Esophagus muscularis mucosa (tissue), 4 donors: Measurements from ENCODE around the gene GCLC. TPM values are rescaled to one million over a fixed set of nuclear protein-coding genes. Genes with fewer than 3 reads are reported as not detected.

Source experiments
- DNase-seq: peaks from one replicate; pipeline ENCODE4 v3.0.0-alpha.2; 2017; ENCODE audit errors: extremely low spot score
- H3K27ac ChIP-seq, 4 donors: fragments of 200-600 bp; sonication (generic); replicated peaks in 1 of 4; 1 replicate in 3 of 4; 2 replicates in 1 of 4; pipeline ENCODE4 v1.5.1; 2016 to 2019; ENCODE audit warnings: mild to moderate bottlenecking in 1 of 4
- H3K27me3 ChIP-seq, 4 donors: fragments of 200-600 bp; sonication (generic); one replicate each; pipeline versions ENCODE4 v1.5.1 to v1.6.0; 2016 to 2019
- H3K36me3 ChIP-seq, 4 donors: fragments of 200-600 bp; sonication (generic); one replicate each; pipeline ENCODE4 v1.5.1; 2016 to 2019
- H3K4me1 ChIP-seq, 4 donors: fragments of 200-600 bp; sonication (generic); one replicate each; pipeline ENCODE4 v1.5.1; 2016 to 2019
- H3K4me3 ChIP-seq, 4 donors: fragments of 200-600 bp; sonication (generic); 1 replicate in 2 of 4; 2 replicates in 2 of 4; pipeline ENCODE4 v1.5.1; 2016 to 2019; ENCODE audit warnings: mild to moderate bottlenecking in 4 of 4, moderate library complexity in 1 of 4
- H3K9me3 ChIP-seq, 4 donors: fragments of 200-600 bp; sonication (generic); 1 replicate in 3 of 4; 2 replicates in 1 of 4; pipeline ENCODE4 v1.5.1; 2016 to 2019
- EP300 ChIP-seq: sonication (generic); formaldehyde crosslinking; IDR thresholded peaks from one replicate; pipeline ENCODE4 v1.6.1; 2017; ENCODE audit warnings: antibody characterized with exemption
- POLR2A ChIP-seq: fragments of 450-650 bp; IDR thresholded peaks from one replicate; pipeline ENCODE4 v1.6.1; 2017; ENCODE audit warnings: antibody characterized with exemption, moderate library complexity, mild to moderate bottlenecking, low read depth
- POLR2AphosphoS5 ChIP-seq, 2 donors: sonication (generic); formaldehyde crosslinking; IDR thresholded peaks; one replicate each; pipeline ENCODE4 v1.6.1; 2017; ENCODE audit warnings: antibody characterized with exemption in 2 of 2
- WGBS: methylation state at CpG from one replicate; pipeline ENCODE4 v1.1.5; 2018; 5-methylcytosine and 5-hydroxymethylcytosine counted together
- intact Hi-C: fragments of 100-400 bp; cut with DNase I; formaldehyde crosslinking; loops from one replicate; pipeline ENCODE4 v1.15.1; 2023
- total RNA-seq, 4 donors: library from RNA; depleted of rRNA; stranded (reverse); fragments of >200 nt; gene quantifications; one replicate each; pipeline versions ENCODE4 v1.1.0 to v1.2.1, GENCODE V29; 2016
- TF ChIP-seq, protein P1 (sequence below), 3 experiments: fragments of 200-600 bp in 2 of 3; fragments of 450-650 bp in 1 of 3; sonication (generic) in 2 of 3; IDR thresholded peaks; one replicate each; pipeline ENCODE4 v1.5.1; 2017 to 2019; ENCODE audit warnings: antibody characterized with exemption in 3 of 3, mild to moderate bottlenecking in 2 of 3, moderate library complexity in 1 of 3

Gene GCLC
- total RNA-seq, 4 donors from 2014 or later, result 57.7 to 70.8 (median 64.6) TPM

DNA sequence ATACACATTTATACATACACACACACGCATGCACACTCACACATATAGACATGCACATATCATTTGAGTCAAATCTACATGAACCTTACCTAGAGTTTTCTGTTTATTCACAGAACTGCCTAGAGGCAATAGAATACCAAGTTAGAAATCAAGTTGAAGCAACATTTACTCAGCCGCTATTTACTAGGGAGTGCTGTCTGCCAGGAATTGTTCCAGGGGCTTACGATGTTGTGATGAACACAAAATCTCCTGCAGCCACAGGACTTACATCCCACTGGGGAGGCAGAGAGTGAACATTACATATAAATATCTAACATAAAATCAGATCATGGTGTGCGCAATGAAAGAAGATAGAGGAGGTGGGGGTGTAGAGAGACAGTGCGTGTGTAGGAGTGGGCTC is 80.4 kb downstream of the GCLC start:
- Histone ChIP-seq H3K36me3 (no peaks in the 10 kb centered on the region), H3K27me3 (no peaks in the 10 kb centered on the region), H3K4me1 (peaks cover 6 to 12% (median 10%) of the 10 kb centered on the region in 4 donors), H3K9me3 (no peaks in the 10 kb centered on the region), H3K27ac (no peak overlapping the region), H3K4me3 (no peak overlapping the region)
- WGBS, result 96% methylated on average over 5 of the region's 5 CpGs
- no peak for DNase-seq
- no peak for TF ChIP-seq POLR2AphosphoS5 (IDR thresholded peaks at IDR 0.05)
- TF ChIP-seq POLR2A, result no peak
- TF ChIP-seq EP300, result no peak
- TF ChIP-seq, protein P1, sequence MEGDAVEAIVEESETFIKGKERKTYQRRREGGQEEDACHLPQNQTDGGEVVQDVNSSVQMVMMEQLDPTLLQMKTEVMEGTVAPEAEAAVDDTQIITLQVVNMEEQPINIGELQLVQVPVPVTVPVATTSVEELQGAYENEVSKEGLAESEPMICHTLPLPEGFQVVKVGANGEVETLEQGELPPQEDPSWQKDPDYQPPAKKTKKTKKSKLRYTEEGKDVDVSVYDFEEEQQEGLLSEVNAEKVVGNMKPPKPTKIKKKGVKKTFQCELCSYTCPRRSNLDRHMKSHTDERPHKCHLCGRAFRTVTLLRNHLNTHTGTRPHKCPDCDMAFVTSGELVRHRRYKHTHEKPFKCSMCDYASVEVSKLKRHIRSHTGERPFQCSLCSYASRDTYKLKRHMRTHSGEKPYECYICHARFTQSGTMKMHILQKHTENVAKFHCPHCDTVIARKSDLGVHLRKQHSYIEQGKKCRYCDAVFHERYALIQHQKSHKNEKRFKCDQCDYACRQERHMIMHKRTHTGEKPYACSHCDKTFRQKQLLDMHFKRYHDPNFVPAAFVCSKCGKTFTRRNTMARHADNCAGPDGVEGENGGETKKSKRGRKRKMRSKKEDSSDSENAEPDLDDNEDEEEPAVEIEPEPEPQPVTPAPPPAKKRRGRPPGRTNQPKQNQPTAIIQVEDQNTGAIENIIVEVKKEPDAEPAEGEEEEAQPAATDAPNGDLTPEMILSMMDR (IDR thresholded peaks at IDR 0.05), result no peak
- intact Hi-C loops, result no loop called here

DNA sequence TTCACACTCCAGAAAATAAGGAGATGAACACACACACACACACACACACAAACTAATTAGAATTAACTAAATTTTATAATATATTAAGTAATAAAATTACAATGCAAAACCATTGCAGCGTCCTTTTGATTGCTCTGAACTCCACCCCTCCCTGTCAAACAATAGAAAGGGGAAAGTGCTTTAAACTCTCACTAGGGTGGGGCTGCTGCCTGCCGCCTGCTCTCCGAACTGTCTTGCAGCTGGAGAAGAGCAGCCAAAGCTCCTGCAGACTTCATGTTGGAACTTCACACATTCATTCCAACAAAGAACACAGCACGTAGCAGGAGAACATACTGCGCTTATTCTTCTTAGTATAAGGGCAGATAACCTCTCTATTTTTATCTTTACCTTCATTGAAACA is 83.2 kb downstream of the GCLC start:
- Histone ChIP-seq H3K27ac (no peak overlapping the region), H3K27me3 (no peaks in the 10 kb centered on the region), H3K4me1 (peaks cover 6 to 12% (median 10%) of the 10 kb centered on the region in 4 donors), H3K36me3 (no peaks in the 10 kb centered on the region), H3K4me3 (no peak overlapping the region), H3K9me3 (no peaks in the 10 kb centered on the region)
- WGBS, result 64% methylated on average over 5 of the region's 5 CpGs
- no peak for DNase-seq
- intact Hi-C loops, result no loop called here
- TF ChIP-seq POLR2A (no peak), POLR2AphosphoS5 (IDR thresholded peaks at IDR 0.05) (no peak), EP300 (no peak)
- TF ChIP-seq, protein P1 (IDR thresholded peaks at IDR 0.05), result no peak

DNA sequence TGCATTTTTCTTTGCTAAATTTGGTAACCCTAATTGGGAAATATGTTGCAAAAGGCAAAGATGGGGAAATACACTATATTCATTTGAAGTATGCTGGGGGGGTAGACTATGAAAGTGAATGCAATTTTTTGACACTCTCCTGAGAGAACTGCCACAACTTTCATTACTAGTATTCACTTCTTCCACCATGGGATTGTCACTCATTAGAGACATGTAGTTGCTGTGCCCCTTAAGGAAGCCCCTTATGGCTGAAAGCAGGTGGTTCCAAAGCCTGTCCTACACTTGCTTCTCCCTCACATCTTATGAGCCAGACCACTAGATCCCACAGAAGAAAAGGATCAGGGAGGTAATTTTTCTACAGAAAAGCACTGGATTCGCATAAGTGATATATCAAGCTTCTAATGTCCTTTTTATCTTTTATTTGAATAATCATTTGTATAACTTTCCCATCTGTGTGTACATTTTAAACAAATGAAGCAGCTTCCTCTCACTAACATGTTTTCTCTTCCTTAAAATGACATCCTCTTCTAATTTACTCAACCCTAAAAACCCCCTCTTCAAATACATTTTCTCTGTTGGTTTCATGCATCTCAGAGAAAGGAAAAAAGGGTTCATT is 83.8 kb downstream of the GCLC start:
- Histone ChIP-seq H3K36me3 (no peaks in the 10 kb centered on the region), H3K9me3 (no peaks in the 10 kb centered on the region), H3K4me1 (peaks cover 4 to 12% (median 9%) of the 10 kb centered on the region in 4 donors), H3K27ac (no peak overlapping the region), H3K27me3 (no peaks in the 10 kb centered on the region), H3K4me3 (no peak overlapping the region)
- TF ChIP-seq EP300 (no peak), POLR2AphosphoS5 (IDR thresholded peaks at IDR 0.05) (no peak), POLR2A (no peak)
- TF ChIP-seq, protein P1 (IDR thresholded peaks at IDR 0.05), result no peak
- 72% methylated on average over 1 of the region's 1 CpG for WGBS
- DNase-seq, result no peak
- intact Hi-C loops, result no loop called here

DNA sequence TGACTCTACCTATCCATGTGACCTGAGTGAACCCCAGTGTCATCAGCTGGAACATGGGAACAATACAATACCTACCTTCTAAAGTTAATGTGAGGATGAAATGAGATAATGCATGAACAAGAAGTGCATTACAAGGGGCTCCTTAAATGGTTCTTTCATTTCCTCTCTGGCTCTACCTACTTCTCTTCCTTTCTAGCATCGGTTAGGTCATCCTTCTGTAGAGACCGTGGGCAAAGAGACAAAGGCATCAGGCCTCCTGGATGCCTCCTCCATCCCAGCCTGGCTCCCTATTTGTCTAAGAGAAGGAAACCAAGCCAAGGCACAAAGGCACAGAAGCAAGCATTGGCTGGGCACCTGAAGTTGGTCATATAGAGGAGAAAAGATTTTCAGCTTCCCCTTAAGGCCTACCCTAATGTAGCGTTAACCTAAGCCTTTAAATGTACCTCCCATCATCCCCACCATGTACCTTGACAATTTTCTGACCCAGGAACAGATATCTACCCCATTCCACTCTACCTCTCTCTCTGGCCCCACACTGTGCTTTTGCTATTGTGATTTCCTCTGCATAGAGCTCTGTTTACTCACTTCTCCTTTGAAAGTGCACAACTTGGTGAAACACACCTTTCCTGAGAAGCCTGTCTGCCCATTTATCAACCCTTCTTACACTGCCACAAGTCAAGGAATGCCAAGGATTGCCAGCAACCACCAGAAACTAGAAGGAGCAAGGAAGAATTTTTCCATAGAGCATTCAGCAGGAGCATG is 86.6 kb downstream of the GCLC start:
- Histone ChIP-seq H3K9me3 (no peaks in the 10 kb centered on the region), H3K36me3 (no peaks in the 10 kb centered on the region), H3K4me3 (no peak overlapping the region), H3K27ac (no peak overlapping the region), H3K27me3 (no peaks in the 10 kb centered on the region), H3K4me1 (peaks cover 0 to 6% (median 6%) of the 10 kb centered on the region in 4 donors)
- TF ChIP-seq, protein P1 (IDR thresholded peaks at IDR 0.05), result no peak
- TF ChIP-seq EP300, result no peak
- TF ChIP-seq POLR2A, result no peak
- TF ChIP-seq POLR2AphosphoS5 (IDR thresholded peaks at IDR 0.05), result no peak
- DNase-seq, result no peak
- WGBS, result 80% methylated on average over 3 of the region's 3 CpGs
- intact Hi-C loops, result no loop called here
